Fibroblast of lung (primary cell): ENCODE results near the gene OIP5.

Experiments
- CTCF ChIP-seq, 2 donors: IDR thresholded peaks in 1 of 2; conservative IDR thresholded peaks in 1 of 2; 1 replicate in 1 of 2; 2 replicates in 1 of 2; pipeline ENCODE4 v1.5.1; 2011 to 2012; ENCODE audit warnings: low read length in 2 of 2, control low read depth in 1 of 2, inconsistent platforms in 1 of 2, low read depth in 1 of 2, mild to moderate bottlenecking in 1 of 2
- EZH2 ChIP-seq: IDR thresholded peaks from 2 replicates; pipeline ENCODE4 v1.5.1; 2012; ENCODE audit warnings: low read length, control low read depth, mild to moderate bottlenecking; ENCODE audit errors: missing control alignments

GRCh38 chr15:41304149-41304770, 28.1 kb downstream of the OIP5 start:
- no peak for TF ChIP-seq CTCF (conservative IDR thresholded peaks at IDR 0.05 in 1 of 2, IDR thresholded peaks at IDR 0.05 in 1 of 2; ENCODE audit: low read depth in 1 of 2, low read length in 2 of 2)
- TF ChIP-seq EZH2: no peak
